GM18951 (cell line): ENCODE results near the gene HSPA12A.

Source experiments
- POLR2A ChIP-seq: IDR thresholded peaks from 4 replicates; pipeline ENCODE4 v1.6.1; 2011; ENCODE audit warnings: mild to moderate bottlenecking; ENCODE audit not compliant: insufficient read length, insufficient read depth; ENCODE audit errors: extremely low read depth
- in situ Hi-C: fragments of 300-500 bp; cut with MboI; formaldehyde crosslinking; loops from one replicate; pipeline ENCODE4 v1.12.0; 2022; ENCODE audit warnings: low sequenced_read_pairs, mixed read lengths, inconsistent platforms; ENCODE audit not compliant: unreplicated experiment

Gene HSPA12A

GRCh38 chr10:116742367-116743265, at the start of gene HSPA12A:
Gene HSPA12A (minus strand): TSS chr10:116742566. CDS start chr10:116742469, 97 bp downstream.
- no peak for TF ChIP-seq POLR2A
- in situ Hi-C loops, result no loop called here

- in situ Hi-C loops, result loop anchor here (5.0 kb wide), 1 partner anchor 381 kb away; no protein-coding TSS in a partner anchor
- no peak for TF ChIP-seq POLR2A
Observed at GRCh38 chr10:116791241-116791640, 48.9 kb upstream of the HSPA12A start.

GRCh38 chr10:116787893-116788665, 45.7 kb upstream of the HSPA12A start:
- in situ Hi-C loops, result no loop called here
- TF ChIP-seq POLR2A, result no peak

- no peak for TF ChIP-seq POLR2A
- in situ Hi-C loops, result no loop called here
Observed at GRCh38 chr10:116787053-116787659, 44.8 kb upstream of the HSPA12A start.

- in situ Hi-C loops, result no loop called here
- no peak for TF ChIP-seq POLR2A
Observed at GRCh38 chr10:116785867-116786266, 43.5 kb upstream of the HSPA12A start.

GRCh38 chr10:116785282-116785681, 42.9 kb upstream of the HSPA12A start:
- in situ Hi-C loops, result no loop called here
- TF ChIP-seq POLR2A, result no peak

GRCh38 chr10:116784651-116785050, 42.3 kb upstream of the HSPA12A start:
- no peak for TF ChIP-seq POLR2A
- in situ Hi-C loops, result no loop called here

GRCh38 chr10:116784035-116784434, 41.7 kb upstream of the HSPA12A start:
- TF ChIP-seq POLR2A, result no peak
- in situ Hi-C loops, result no loop called here

GRCh38 chr10:116783011-116783655, 40.8 kb upstream of the HSPA12A start:
- in situ Hi-C loops, result no loop called here

GRCh38 chr10:116781370-116781884, 39.1 kb upstream of the HSPA12A start:
- in situ Hi-C loops, result no loop called here
- TF ChIP-seq POLR2A, result no peak

More at GRCh38 chr10:116783011-116783655, 40.8 kb upstream of the HSPA12A start:
- no peak for TF ChIP-seq POLR2A

GRCh38 chr10:116780691-116781205, 38.4 kb upstream of the HSPA12A start:
- in situ Hi-C loops, result no loop called here

GRCh38 chr10:116779076-116779687, 36.8 kb upstream of the HSPA12A start:
- in situ Hi-C loops, result no loop called here

More at GRCh38 chr10:116780691-116781205, 38.4 kb upstream of the HSPA12A start:
- no peak for TF ChIP-seq POLR2A

GRCh38 chr10:116777006-116777405, 34.6 kb upstream of the HSPA12A start:
- TF ChIP-seq POLR2A, result no peak
- in situ Hi-C loops, result no loop called here

More at GRCh38 chr10:116779076-116779687, 36.8 kb upstream of the HSPA12A start:
- TF ChIP-seq POLR2A, result no peak
